ENCODE results near the gene MEST.
"Not testable (repeated sequence)": the region's sequence is repeated elsewhere in the genome, so short reads cannot be mapped to it uniquely, and the experiment has no call there.

Gene MEST

GRCh38 chr7:130488392-130489139, 3.3 kb upstream of the MEST start:
- H3K36me3 ChIP-seq (ENCODE audit: insufficient read depth, low read length), result no peaks in the 10 kb centered on the region
- H3K27me3 ChIP-seq (ENCODE audit: insufficient read depth, low read length), result no peaks in the 10 kb centered on the region
- H3K4me3 ChIP-seq (ENCODE audit: low read length), result no peak overlapping the region
- no peak overlapping the region for H2AFZ ChIP-seq (ENCODE audit: low read depth, low read length)
- no peaks in the 10 kb centered on the region for H3K9me3 ChIP-seq (ENCODE audit: low read length)
- peaks cover 6% of the 10 kb centered on the region for H3K4me1 ChIP-seq (ENCODE audit: insufficient read depth, low read length)

- Histone ChIP-seq H3K9me3 (ENCODE audit: low read length) (no peaks in the 10 kb centered on the region), H3K36me3 (ENCODE audit: insufficient read depth, low read length) (no peaks in the 10 kb centered on the region), H3K4me3 (ENCODE audit: low read length) (no peak overlapping the region), H3K4me1 (ENCODE audit: insufficient read depth, low read length) (peaks cover 7% of the 10 kb centered on the region), H3K27me3 (ENCODE audit: insufficient read depth, low read length) (no peaks in the 10 kb centered on the region), H2AFZ (ENCODE audit: low read depth, low read length) (no peak overlapping the region)
Measured at GRCh38 chr7:130489140-130489983, 2.5 kb upstream of the MEST start.

GRCh38 chr7:130490311-130490791, 1.5 kb upstream of the MEST start:
- Histone ChIP-seq H3K9me3 (ENCODE audit: low read length) (no peaks in the 10 kb centered on the region), H2AFZ (ENCODE audit: low read depth, low read length) (no peak overlapping the region), H3K4me3 (ENCODE audit: low read length) (peak overlapping the region; percentile 26), H3K4me1 (ENCODE audit: insufficient read depth, low read length) (peaks cover 13% of the 10 kb centered on the region), H3K27me3 (ENCODE audit: insufficient read depth, low read length) (no peaks in the 10 kb centered on the region), H3K36me3 (ENCODE audit: insufficient read depth, low read length) (no peaks in the 10 kb centered on the region)

- Histone ChIP-seq H3K27me3 (ENCODE audit: insufficient read depth, low read length) (no peaks in the 10 kb centered on the region), H2AFZ (ENCODE audit: low read depth, low read length) (no peak overlapping the region), H3K4me3 (ENCODE audit: low read length) (peak overlapping the region; percentile 61), H3K36me3 (ENCODE audit: insufficient read depth, low read length) (no peaks in the 10 kb centered on the region), H3K9me3 (ENCODE audit: low read length) (no peaks in the 10 kb centered on the region), H3K4me1 (ENCODE audit: insufficient read depth, low read length) (peaks cover 13% of the 10 kb centered on the region)
Measured at GRCh38 chr7:130490888-130491804, 739 bp upstream of the MEST start.

- H2AFZ ChIP-seq (ENCODE audit: low read depth, low read length), result no peak overlapping the region
- no peaks in the 10 kb centered on the region for H3K27me3 ChIP-seq (ENCODE audit: insufficient read depth, low read length)
- peaks cover 7% of the 10 kb centered on the region for H3K36me3 ChIP-seq (ENCODE audit: insufficient read depth, low read length)
- H3K4me3 ChIP-seq (ENCODE audit: low read length), result peak overlapping the region; percentile 61
- H3K4me1 ChIP-seq (ENCODE audit: insufficient read depth, low read length), result peaks cover 13% of the 10 kb centered on the region
- no peaks in the 10 kb centered on the region for H3K9me3 ChIP-seq (ENCODE audit: low read length)
Measured at GRCh38 chr7:130492523-130493274, 814 bp downstream of the MEST start.

- H3K4me1 ChIP-seq (ENCODE audit: insufficient read depth, low read length), result peaks cover 13% of the 10 kb centered on the region
- H2AFZ ChIP-seq (ENCODE audit: low read depth, low read length), result no peak overlapping the region
- peak overlapping the region; percentile 61 for H3K4me3 ChIP-seq (ENCODE audit: low read length)
- no peaks in the 10 kb centered on the region for H3K27me3 ChIP-seq (ENCODE audit: insufficient read depth, low read length)
- H3K9me3 ChIP-seq (ENCODE audit: low read length), result peaks cover 1% of the 10 kb centered on the region
- peaks cover 13% of the 10 kb centered on the region for H3K36me3 ChIP-seq (ENCODE audit: insufficient read depth, low read length)
Measured at GRCh38 chr7:130493275-130493873, 1.5 kb downstream of the MEST start.

GRCh38 chr7:130494431-130494858, 2.6 kb downstream of the MEST start:
- H2AFZ ChIP-seq (ENCODE audit: low read depth, low read length), result no peak overlapping the region
- peaks cover 24% of the 10 kb centered on the region for H3K36me3 ChIP-seq (ENCODE audit: insufficient read depth, low read length)
- H3K4me1 ChIP-seq (ENCODE audit: insufficient read depth, low read length), result peaks cover 7% of the 10 kb centered on the region
- peak overlapping the region; percentile 61 for H3K4me3 ChIP-seq (ENCODE audit: low read length)
- no peaks in the 10 kb centered on the region for H3K27me3 ChIP-seq (ENCODE audit: insufficient read depth, low read length)
- H3K9me3 ChIP-seq (ENCODE audit: low read length), result peaks cover 1% of the 10 kb centered on the region

- H3K27me3 ChIP-seq (ENCODE audit: insufficient read depth, low read length), result no peaks in the 10 kb centered on the region
- peaks cover 80% of the 10 kb centered on the region for H3K36me3 ChIP-seq (ENCODE audit: insufficient read depth, low read length)
- H2AFZ ChIP-seq (ENCODE audit: low read depth, low read length), result no peak overlapping the region
- H3K4me1 ChIP-seq (ENCODE audit: insufficient read depth, low read length), result no peaks in the 10 kb centered on the region
- no peak overlapping the region for H3K4me3 ChIP-seq (ENCODE audit: low read length)
- peaks cover 1% of the 10 kb centered on the region for H3K9me3 ChIP-seq (ENCODE audit: low read length)
Measured at GRCh38 chr7:130500463-130500862, 8.6 kb downstream of the MEST start.

GRCh38 chr7:130500910-130501309, 9.0 kb downstream of the MEST start:
- no peak overlapping the region for H2AFZ ChIP-seq (ENCODE audit: low read depth, low read length)
- peaks cover 1% of the 10 kb centered on the region for H3K9me3 ChIP-seq (ENCODE audit: low read length)
- H3K27me3 ChIP-seq (ENCODE audit: insufficient read depth, low read length), result no peaks in the 10 kb centered on the region
- no peak overlapping the region for H3K4me3 ChIP-seq (ENCODE audit: low read length)
- peaks cover 84% of the 10 kb centered on the region for H3K36me3 ChIP-seq (ENCODE audit: insufficient read depth, low read length)
- no peaks in the 10 kb centered on the region for H3K4me1 ChIP-seq (ENCODE audit: insufficient read depth, low read length)

GRCh38 chr7:130505753-130506152, 13.9 kb downstream of the MEST start:
- no peaks in the 10 kb centered on the region for H3K27me3 ChIP-seq (ENCODE audit: insufficient read depth, low read length)
- H3K9me3 ChIP-seq (ENCODE audit: low read length), result peaks cover 1% of the 10 kb centered on the region
- no peaks in the 10 kb centered on the region for H3K4me1 ChIP-seq (ENCODE audit: insufficient read depth, low read length)
- H2AFZ ChIP-seq (ENCODE audit: low read depth, low read length), result no peak overlapping the region
- H3K36me3 ChIP-seq (ENCODE audit: insufficient read depth, low read length), result peaks cover 90% of the 10 kb centered on the region
- no peak overlapping the region for H3K4me3 ChIP-seq (ENCODE audit: low read length)

- no peak overlapping the region for H2AFZ ChIP-seq (ENCODE audit: low read depth, low read length)
- peaks cover 1% of the 10 kb centered on the region for H3K9me3 ChIP-seq (ENCODE audit: low read length)
- H3K27me3 ChIP-seq (ENCODE audit: insufficient read depth, low read length), result no peaks in the 10 kb centered on the region
- H3K4me3 ChIP-seq (ENCODE audit: low read length), result no peak overlapping the region
- H3K36me3 ChIP-seq (ENCODE audit: insufficient read depth, low read length), result peaks cover 91% of the 10 kb centered on the region
- H3K4me1 ChIP-seq (ENCODE audit: insufficient read depth, low read length), result no peaks in the 10 kb centered on the region
Measured at GRCh38 chr7:130506358-130506757, 14.5 kb downstream of the MEST start.

- not testable (repeated sequence) for H3K27me3 ChIP-seq (ENCODE audit: insufficient read depth, low read length); H2AFZ ChIP-seq (ENCODE audit: low read depth, low read length); H3K4me3 ChIP-seq (ENCODE audit: low read length); H3K4me1 ChIP-seq (ENCODE audit: insufficient read depth, low read length); H3K9me3 ChIP-seq (ENCODE audit: low read length)
- peaks cover 66% of the 10 kb centered on the region for H3K36me3 ChIP-seq (ENCODE audit: insufficient read depth, low read length)
Measured at GRCh38 chr7:130512038-130512437, 20.2 kb downstream of the MEST start.

Data from neuron (in vitro differentiated cells).